Activated CD8-positive, alpha-beta memory T cell treated with anti-CD3 and anti-CD28 coated beads for 36 hours (primary cell): ENCODE results near the gene MT1F. TPM values are rescaled to one million over a fixed set of nuclear protein-coding genes. Genes with fewer than 3 reads are reported as not detected.
"Not testable (repeated sequence)": the region's sequence is repeated elsewhere in the genome, so short reads cannot be mapped to it uniquely, and the experiment has no call there.

Source experiments
- CTCF ChIA-PET: fragments of 350-600 bp; sonication (Branson Sonifier 250); formaldehyde crosslinking; loops from one replicate; lab custom pipeline; 2021; ENCODE audit warnings: antibody characterized with exemption; lab: Charles Lee
- POLR2A ChIA-PET: fragments of 350-600 bp; sonication (Branson Sonifier 250); formaldehyde crosslinking; loops from one replicate; lab custom pipeline; 2021; ENCODE audit warnings: antibody characterized with exemption; lab: Charles Lee
- total RNA-seq, 2 experiments: library from RNA; stranded (reverse); gene quantifications; one replicate each; pipeline ENCODE4 v1.2.3, GENCODE V29; 2021

Gene MT1F
- total RNA-seq, 2 experiments from 2014 or later = 9.6 to 10.1 TPM

DNA sequence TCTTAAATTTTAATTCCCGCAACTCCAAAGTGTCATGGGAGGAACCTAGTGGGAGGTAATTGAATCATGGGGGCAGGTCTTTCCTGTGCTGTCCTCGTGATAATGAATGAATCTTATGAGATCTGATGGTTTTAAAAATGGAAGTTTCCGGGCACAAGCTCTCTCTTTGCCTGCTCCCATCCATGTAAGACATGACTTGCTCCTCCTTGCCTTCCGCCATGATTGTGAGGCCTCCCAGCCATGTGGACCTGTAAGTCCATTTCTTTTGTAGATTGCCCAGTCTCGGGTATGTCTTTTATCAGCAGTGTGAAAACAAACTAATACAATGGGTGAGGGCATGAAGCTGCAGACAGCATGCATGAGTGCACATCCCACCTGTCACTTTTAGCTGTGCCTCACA lies 34.6 kb upstream of the MT1F start:
- CTCF ChIA-PET = interaction anchor here (1.4 kb wide), 2 partner anchors 11 to 79 kb away, joined by 3 read pairs; no protein-coding TSS in a partner anchor
- POLR2A ChIA-PET = not testable (repeated sequence)

- CTCF ChIA-PET = interaction anchor here (1.1 to 1.4 kb wide), 3 partner anchors 11 to 78 kb away, joined by 3 to 4 read pairs (median 3); partner anchors contain the start of gene MT1F
- POLR2A ChIA-PET = no interaction called here
Measured at GRCh38 chr16:56623637-56624036, 34.1 kb upstream of the MT1F start.

DNA sequence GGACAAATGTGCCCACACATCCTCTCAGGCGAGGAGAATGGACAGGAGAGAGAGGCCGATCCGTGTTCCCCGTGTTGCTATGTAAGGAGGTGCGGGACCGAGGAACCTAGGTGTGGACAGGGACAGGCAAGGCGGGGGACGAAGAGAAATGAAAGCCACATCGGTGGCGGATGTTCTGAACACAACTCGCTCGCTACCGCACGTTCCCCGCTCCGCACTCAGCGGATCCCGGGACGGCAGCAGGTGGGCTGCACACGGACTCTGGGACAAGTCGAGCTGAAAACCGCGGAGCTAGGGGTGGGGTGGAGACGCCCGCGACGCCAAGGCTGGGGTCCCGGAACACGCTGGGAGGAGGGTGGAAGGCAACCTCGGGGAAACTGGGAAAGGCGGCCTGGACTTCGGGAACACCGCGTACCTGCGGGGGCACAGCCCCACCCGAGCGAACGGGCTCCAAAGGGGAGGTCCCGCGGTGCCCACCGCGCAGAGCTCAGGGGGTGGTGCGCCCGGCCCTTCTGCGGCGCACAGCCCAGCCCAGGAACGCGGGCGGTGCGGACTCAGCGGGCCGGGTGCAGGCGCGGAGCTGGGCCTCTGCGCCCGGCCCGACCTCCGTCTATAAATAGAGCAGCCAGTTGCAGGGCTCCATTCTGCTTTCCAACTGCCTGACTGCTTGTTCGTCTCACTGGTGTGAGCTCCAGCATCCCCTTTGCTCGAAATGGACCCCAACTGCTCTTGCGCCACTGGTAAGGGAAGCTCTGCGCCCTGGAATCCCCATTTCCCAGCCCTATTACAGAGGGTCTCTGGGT lies 32.4 kb upstream of the MT1F start, which contains the start of gene MT1E:
Gene MT1E, plus strand, starts transcription at position 642 of the 803 bp plus-strand sequence. Its CDS starts 71 bp downstream, at position 713.
- CTCF ChIA-PET = interaction anchor here (1.0 kb wide), 2 partner anchors 12 to 18 kb away, joined by 3 to 4 read pairs; no protein-coding TSS in a partner anchor

GRCh38 chr16:56625943-56626654 lies 31.7 kb upstream of the MT1F start:
- POLR2A ChIA-PET = interaction anchor here (1.3 kb wide), 1 partner anchor 17 kb away, joined by 8 read pairs; the partner anchor contains the start of gene MT2A
- CTCF ChIA-PET = interaction anchor here (1.0 kb wide), 1 partner anchor 13 kb away, joined by 4 read pairs; no protein-coding TSS in a partner anchor

More for the DNA sequence above, 32.4 kb upstream of the MT1F start, which contains the start of gene MT1E:
- POLR2A ChIA-PET = interaction anchor here (1.3 kb wide), 1 partner anchor 16 kb away, joined by 8 read pairs; the partner anchor contains the start of gene MT2A

DNA sequence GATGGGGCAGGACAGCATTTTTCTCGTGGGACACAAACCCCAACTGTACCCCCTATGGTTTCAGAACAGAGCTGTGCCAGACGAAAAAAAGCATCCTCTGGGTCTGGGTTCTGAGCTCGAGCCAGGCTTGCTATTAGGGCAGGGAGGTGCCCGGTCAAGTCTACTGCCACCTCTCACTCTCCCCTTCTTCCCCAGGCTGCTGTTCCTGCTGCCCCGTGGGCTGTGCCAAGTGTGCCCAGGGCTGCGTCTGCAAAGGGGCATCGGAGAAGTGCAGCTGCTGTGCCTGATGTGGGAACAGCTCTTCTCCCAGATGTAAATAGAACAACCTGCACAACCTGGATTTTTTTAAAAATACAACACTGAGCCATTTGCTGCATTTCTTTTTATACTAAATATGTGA lies 31.1 kb upstream of the MT1F start:
- ChIA-PET POLR2A (no interaction called here), CTCF (no interaction called here)

GRCh38 chr16:56628486-56629350 lies 29.0 kb upstream of the MT1F start:
- CTCF ChIA-PET = interaction anchor here (1.1 kb wide), 1 partner anchor 15 kb away, joined by 3 read pairs; no protein-coding TSS in a partner anchor
- POLR2A ChIA-PET = no interaction called here

DNA sequence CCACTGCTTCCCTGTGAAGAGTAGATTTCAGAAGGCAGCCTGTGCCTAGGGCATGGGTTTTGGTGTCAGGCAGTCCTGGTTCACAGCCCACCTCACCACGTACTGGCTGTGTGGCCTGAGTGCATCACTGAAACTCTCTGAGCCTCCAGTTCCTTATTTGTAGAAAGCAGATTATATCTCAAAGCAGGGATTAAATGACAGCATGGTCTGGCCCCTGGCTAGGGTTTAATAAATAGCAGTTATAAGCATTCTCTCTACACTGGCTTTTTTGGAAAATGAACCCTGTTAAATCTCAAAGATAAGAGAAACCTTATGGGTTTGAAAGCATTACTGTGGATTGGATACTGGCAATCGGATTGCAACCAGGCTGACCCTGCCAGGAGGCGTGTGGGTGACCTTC lies 28.2 kb upstream of the MT1F start:
- CTCF ChIA-PET = no interaction called here
- POLR2A ChIA-PET = no interaction called here

GRCh38 chr16:56630134-56630533 lies 27.6 kb upstream of the MT1F start:
- POLR2A ChIA-PET = no interaction called here
- CTCF ChIA-PET = interaction anchor here (1.5 kb wide), 1 partner anchor 13 kb away, joined by 3 read pairs; no protein-coding TSS in a partner anchor

GRCh38 chr16:56631197-56631596 lies 26.6 kb upstream of the MT1F start:
- ChIA-PET POLR2A (no interaction called here), CTCF (interaction anchor here (0.6 to 1.5 kb wide), 2 partner anchors 11 to 644 kb away, joined by 3 to 4 read pairs; no protein-coding TSS in a partner anchor)

DNA sequence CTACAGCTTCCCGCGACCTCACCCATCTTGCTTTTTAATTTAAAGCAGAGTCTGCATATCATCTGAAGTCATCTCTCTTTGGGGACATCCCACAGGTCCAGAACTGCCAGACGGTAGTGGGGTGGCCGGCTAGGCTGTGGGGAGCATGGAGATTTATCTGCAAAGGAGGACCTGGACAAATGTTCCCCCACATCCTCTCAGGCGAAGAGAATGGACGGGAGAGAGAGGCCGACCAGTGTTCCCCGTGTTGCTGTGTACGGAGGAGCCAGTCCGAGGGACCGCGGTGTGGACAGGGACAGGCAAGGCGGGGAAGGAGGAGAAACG lies 26.0 kb upstream of the MT1F start:
- CTCF ChIA-PET = interaction anchor here (0.6 kb wide), 1 partner anchor 643 kb away, joined by 4 read pairs; no protein-coding TSS in a partner anchor
- POLR2A ChIA-PET = no interaction called here

DNA sequence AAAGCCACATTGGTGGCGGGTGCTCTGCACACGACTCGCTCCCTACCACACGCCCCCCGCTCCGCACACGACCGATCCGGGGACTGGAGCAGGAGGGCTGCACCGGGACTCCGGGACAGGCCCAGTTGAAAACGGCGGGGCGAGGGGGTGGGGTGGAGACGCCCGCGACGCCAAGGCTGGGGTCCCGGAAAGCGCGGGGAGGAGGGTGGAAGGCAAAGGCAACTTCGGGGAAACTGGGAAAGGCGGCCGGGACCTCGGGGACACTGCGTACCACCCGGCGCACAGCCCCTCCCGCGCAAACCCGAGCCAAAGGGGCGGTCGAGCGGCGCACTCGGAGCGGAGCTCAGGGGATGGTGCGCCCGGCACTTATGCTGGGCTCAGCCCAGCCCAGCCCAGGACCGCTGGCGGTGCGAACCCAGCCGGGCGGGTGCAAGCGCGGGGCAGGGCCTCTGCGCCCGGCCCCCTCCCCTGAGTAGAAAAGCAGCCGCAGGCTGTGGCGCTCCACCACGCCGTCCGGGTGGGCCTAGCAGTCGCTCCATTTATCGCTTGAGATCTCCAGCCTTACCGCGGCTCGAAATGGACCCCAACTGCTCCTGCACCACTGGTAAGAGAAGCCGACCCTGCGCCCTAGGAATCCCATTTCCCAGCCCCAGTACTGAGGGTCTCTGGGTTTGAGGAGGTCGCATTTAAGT lies 25.5 kb upstream of the MT1F start, which contains the start of gene MT1M:
Gene MT1M, plus strand, starts transcription at position 504 of the 692 bp plus-strand sequence. Its CDS starts 73 bp downstream, at position 577.
- POLR2A ChIA-PET = no interaction called here
- CTCF ChIA-PET = no interaction called here

GRCh38 chr16:56632848-56633365 lies 24.9 kb upstream of the MT1F start:
- CTCF ChIA-PET = interaction anchor here (2.0 kb wide), 1 partner anchor 10 kb away, joined by 9 read pairs; no protein-coding TSS in a partner anchor

GRCh38 chr16:56633535-56633934 lies 24.2 kb upstream of the MT1F start:
- ChIA-PET CTCF (interaction anchor here (2.0 kb wide), 1 partner anchor 10 kb away, joined by 9 read pairs; no protein-coding TSS in a partner anchor), POLR2A (no interaction called here)

More at GRCh38 chr16:56632848-56633365, 24.9 kb upstream of the MT1F start:
- POLR2A ChIA-PET = no interaction called here

- ChIA-PET POLR2A (no interaction called here), CTCF (interaction anchor here (2.0 kb wide), 1 partner anchor 8 kb away, joined by 9 read pairs; no protein-coding TSS in a partner anchor)
Measured at GRCh38 chr16:56634715-56635440, 22.9 kb upstream of the MT1F start.

DNA sequence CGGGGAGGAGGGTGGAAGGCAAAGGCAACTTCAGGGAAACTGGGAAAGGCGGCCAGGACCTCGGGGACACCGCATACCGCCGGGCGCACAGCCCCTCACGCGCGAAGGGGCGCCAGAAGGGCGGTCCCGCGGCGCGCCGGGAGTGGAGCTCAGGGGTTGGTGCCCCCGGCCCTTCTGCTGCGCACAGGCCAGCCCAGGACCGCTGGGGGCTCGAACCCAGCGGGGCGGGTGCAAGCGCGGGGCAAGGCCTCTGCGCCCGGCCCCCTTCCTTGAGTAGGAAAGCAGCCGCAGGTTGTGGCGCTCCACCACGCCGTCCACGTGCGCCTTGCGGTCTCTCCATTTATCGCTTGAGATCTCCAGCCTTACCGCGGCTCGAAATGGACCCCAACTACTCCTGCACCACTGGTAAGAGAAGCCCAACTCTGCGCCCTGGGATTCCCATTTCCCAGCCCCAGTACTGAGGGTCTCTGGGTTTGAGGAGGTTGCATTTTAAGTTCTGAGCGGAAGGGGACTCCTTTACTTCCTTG lies 22.3 kb upstream of the MT1F start:
- CTCF ChIA-PET = no interaction called here
- POLR2A ChIA-PET = no interaction called here

DNA sequence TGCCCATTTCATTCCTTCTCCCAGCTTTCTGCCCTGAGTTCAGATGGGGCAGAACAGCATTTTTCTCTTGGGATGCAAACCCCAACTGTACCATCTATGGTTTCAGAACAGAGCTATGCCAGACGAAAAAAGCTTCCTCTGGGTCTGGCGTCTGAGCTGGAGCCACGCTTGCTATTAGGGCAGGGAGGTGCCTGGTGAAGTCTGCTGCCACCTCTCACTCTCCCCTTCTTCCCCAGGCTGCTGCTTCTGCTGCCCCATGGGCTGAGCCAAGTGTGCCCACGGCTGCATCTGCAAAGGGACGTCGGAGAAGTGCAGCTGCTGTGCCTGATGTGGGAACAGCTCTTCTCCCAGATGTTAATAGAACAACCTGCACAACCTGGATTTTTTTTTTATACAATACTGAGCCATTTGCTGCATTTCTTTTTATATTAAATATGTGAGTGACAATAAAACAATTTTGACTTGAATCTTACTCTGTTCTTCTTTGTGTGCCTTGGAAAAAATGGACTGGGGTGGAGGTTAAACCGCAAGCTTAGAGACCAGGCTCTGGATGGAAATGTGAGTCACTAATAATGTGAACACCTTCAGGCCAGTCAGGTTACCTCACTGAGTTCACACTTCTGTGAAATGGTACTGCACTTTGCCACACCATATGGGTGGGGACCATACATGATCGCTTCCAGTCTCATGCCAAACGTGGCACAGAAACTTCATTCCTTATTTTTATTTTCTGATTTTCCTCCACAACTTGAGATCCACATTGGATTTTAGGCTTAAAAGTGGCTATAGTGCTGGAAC lies 20.9 kb upstream of the MT1F start:
- POLR2A ChIA-PET = no interaction called here

More for the DNA sequence above, 20.9 kb upstream of the MT1F start:
- CTCF ChIA-PET = interaction anchor here (1.1 to 1.9 kb wide), 3 partner anchors 12 to 60 kb away, joined by 3 to 6 read pairs (median 5); no protein-coding TSS in a partner anchor
